ENCODE data around the gene HELZ2.

Gene HELZ2

GRCh38 chr20:63566395-63567135 lies 7.5 kb downstream of the HELZ2 start:
- ChIA-PET CTCF (no interaction called here), POLR2A (no interaction called here)

DNA sequence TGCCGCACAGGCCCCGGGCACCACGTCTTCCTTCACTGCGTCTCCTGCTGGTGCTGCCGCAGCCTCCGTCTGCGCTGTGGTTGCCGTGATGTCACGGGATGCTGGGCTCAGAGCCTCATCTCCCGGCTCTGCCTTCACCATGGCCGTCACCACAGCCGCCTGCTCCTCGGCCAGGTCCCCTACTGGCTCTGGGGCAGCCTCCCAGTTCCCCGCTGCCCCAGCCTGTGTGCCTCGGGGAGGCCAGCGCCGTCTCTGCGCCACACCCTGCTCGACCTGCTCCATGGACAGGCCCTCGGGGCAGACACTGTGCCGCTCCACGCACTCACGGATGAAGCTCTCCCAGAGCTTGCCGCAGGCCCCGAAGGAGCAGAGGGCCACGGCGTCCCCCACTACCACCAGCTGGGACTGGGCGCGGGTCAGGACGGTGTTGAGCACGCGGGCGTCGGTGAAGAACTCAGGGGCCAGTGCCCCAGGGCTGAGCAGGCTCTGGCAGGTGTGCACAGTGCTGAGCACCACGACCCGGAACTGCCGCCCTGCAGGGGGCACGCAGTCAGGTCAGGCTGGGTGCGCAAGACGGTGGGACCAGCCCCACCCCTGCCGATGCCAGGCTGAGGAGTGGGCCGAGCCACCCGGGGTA lies 8.2 kb downstream of the HELZ2 start:
- TF ChIP-seq, protein P1, sequence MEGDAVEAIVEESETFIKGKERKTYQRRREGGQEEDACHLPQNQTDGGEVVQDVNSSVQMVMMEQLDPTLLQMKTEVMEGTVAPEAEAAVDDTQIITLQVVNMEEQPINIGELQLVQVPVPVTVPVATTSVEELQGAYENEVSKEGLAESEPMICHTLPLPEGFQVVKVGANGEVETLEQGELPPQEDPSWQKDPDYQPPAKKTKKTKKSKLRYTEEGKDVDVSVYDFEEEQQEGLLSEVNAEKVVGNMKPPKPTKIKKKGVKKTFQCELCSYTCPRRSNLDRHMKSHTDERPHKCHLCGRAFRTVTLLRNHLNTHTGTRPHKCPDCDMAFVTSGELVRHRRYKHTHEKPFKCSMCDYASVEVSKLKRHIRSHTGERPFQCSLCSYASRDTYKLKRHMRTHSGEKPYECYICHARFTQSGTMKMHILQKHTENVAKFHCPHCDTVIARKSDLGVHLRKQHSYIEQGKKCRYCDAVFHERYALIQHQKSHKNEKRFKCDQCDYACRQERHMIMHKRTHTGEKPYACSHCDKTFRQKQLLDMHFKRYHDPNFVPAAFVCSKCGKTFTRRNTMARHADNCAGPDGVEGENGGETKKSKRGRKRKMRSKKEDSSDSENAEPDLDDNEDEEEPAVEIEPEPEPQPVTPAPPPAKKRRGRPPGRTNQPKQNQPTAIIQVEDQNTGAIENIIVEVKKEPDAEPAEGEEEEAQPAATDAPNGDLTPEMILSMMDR (IDR thresholded peaks at IDR 0.05; ENCODE audit: insufficient read depth, low read length, missing control alignments), result no peak
- no peak for DNase-seq (ENCODE audit: low read depth, low spot score)
- CTCF ChIA-PET, result no interaction called here
- H3K4me3 ChIP-seq (ENCODE audit: low read depth, low read length), result no peak overlapping the region
- POLR2A ChIA-PET, result no interaction called here

More at GRCh38 chr20:63566395-63567135, 7.5 kb downstream of the HELZ2 start:
- DNase-seq (ENCODE audit: low read depth, low spot score), result no peak
- TF ChIP-seq, protein P1 (IDR thresholded peaks at IDR 0.05; ENCODE audit: insufficient read depth, low read length, missing control alignments), result no peak
- no peak overlapping the region for H3K4me3 ChIP-seq (ENCODE audit: low read depth, low read length)

- CTCF ChIA-PET, result no interaction called here
- DNase-seq (ENCODE audit: low read depth, low spot score), result no peak
- TF ChIP-seq, protein P1 (IDR thresholded peaks at IDR 0.05; ENCODE audit: insufficient read depth, low read length, missing control alignments), result no peak
- no peak overlapping the region for H3K4me3 ChIP-seq (ENCODE audit: low read depth, low read length)
- POLR2A ChIA-PET, result interaction anchor here (0.8 kb wide), 1 partner anchor 9 kb away, joined by 5 read pairs; the partner anchor contains the start of gene HELZ2
These were observed 8.9 kb downstream of the HELZ2 start for GRCh38 chr20:63565021-63565698.

DNA sequence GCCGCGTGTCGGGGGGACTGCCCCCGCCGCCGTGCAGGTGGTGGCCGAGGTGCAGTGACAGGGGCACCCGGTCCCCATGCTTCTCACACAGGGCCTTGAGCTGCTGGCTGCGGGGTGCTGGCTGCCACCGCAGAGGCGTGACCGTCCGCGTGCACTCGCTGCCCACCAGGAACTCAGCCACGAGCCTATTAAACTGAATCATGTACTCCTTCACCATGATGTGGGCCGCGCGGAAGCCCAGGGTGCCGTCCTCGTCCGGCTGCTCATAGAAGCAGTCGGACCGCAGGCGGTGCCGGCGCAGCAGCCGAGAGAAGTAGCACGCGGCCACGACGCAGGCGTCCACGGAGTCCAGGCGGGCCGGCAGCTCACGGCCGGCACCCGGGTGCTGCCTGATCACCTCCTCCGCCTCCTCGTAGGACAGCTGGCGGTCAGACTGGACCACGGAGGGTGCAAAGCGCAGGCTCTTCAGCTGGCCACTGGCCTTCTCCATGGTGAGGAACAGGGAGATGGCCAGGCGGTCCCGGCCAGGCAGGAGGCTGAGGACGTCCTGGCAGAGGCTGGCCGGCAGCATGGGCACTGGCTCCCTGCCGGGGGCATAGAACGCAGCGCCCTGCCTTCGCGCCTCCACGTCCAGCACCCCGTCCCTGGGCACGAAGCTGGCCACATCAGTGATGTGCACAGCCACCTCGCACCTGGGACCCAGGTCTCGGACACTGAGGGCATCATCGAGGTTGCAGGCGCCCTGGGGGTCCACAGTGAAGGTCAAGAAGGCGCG lies 9.8 kb downstream of the HELZ2 start:
- no peak for DNase-seq (ENCODE audit: low read depth, low spot score)
- TF ChIP-seq, protein P1 (IDR thresholded peaks at IDR 0.05; ENCODE audit: insufficient read depth, low read length, missing control alignments), result no peak
- POLR2A ChIA-PET, result interaction anchor here (0.8 kb wide), 1 partner anchor 10 kb away, joined by 5 read pairs; the partner anchor contains the start of gene HELZ2
- CTCF ChIA-PET, result no interaction called here
- no peak overlapping the region for H3K4me3 ChIP-seq (ENCODE audit: low read depth, low read length)

- TF ChIP-seq, protein P1 (IDR thresholded peaks at IDR 0.05; ENCODE audit: insufficient read depth, low read length, missing control alignments), result no peak
- CTCF ChIA-PET, result no interaction called here
- no peak overlapping the region for H3K4me3 ChIP-seq (ENCODE audit: low read depth, low read length)
- POLR2A ChIA-PET, result interaction anchor here (0.6 kb wide), 1 partner anchor 8 kb away, joined by 3 read pairs; no protein-coding TSS in a partner anchor
- no peak for DNase-seq (ENCODE audit: low read depth, low spot score)
These were observed 10.7 kb downstream of the HELZ2 start for GRCh38 chr20:63563225-63563935.
